ENCODE results near the gene MAFG. TPM values are rescaled to one million over a fixed set of nuclear protein-coding genes. Genes with fewer than 3 reads are reported as not detected.

The MAFG gene
- total and polyA plus RNA-seq, 2 donors (not counting 3 experiments of a cell fraction or from before 2014, with no cell fraction given), result 27.6 to 35.0 TPM

- no peak for DNase-seq (ENCODE audit: low read depth, low spot score)
- BruUV-seq (replicated peaks), result no TSS peak
- peak; percentile 82 for FAIRE-seq
These were observed 17.3 kb downstream of the MAFG start for GRCh38 chr17:81909966-81910839.

GRCh38 chr17:81909231-81909630 lies 18.3 kb downstream of the MAFG start:
- POLR2A ChIA-PET, result no interaction called here
- no peak overlapping the region for H3K4me3 ChIP-seq (replicated peaks in 1 of 3; ENCODE audit: insufficient read depth in 1 of 3, low read depth in 1 of 3, low read length in 3 of 3)
- DNase-seq (ENCODE audit: low read depth, low spot score), result no peak
- no TSS peak for BruUV-seq (replicated peaks)
- no peaks in the 10 kb centered on the region for H3K79me2 ChIP-seq (ENCODE audit: control insufficient read depth, insufficient read depth, low read length)
- H3K9me3 ChIP-seq (replicated peaks; ENCODE audit: control insufficient read depth, insufficient read depth, low read length), result no peaks in the 10 kb centered on the region
- no peak for FAIRE-seq
- H3K4me2 ChIP-seq (ENCODE audit: insufficient read depth, low read length), result no peak overlapping the region
- H3K27ac ChIP-seq (ENCODE audit: insufficient read depth, low read depth, low read length), result no peak overlapping the region
- TF ChIP-seq JUN (IDR thresholded peaks at IDR 0.05; ENCODE audit: borderline replicate concordance, insufficient read depth, insufficient read length, low read depth), result no peak
- no peak for TF ChIP-seq EZH2 (IDR thresholded peaks at IDR 0.05; ENCODE audit: borderline replicate concordance, low read depth, low read length, severe bottlenecking)
- TF ChIP-seq POLR2A (IDR thresholded peaks at IDR 0.05; ENCODE audit: low read depth, low read length), result no peak
- TF ChIP-seq CTCF (IDR thresholded peaks at IDR 0.05; ENCODE audit: extremely low read depth in 1 of 2, insufficient read depth in 1 of 2, low read depth in 1 of 2, low read length in 2 of 2), result no peak
- TF ChIP-seq FOS (IDR thresholded peaks at IDR 0.05; ENCODE audit: borderline replicate concordance, insufficient read depth, low read length), result no peak
- TF ChIP-seq, protein P1, sequence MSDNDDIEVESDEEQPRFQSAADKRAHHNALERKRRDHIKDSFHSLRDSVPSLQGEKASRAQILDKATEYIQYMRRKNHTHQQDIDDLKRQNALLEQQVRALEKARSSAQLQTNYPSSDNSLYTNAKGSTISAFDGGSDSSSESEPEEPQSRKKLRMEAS (IDR thresholded peaks at IDR 0.05; ENCODE audit: insufficient read depth, insufficient read length), result no peak
- no peak for TF ChIP-seq GATA2 (IDR thresholded peaks at IDR 0.05; ENCODE audit: insufficient read depth, insufficient read length, low read depth, low read length)
- TF ChIP-seq MYC (IDR thresholded peaks at IDR 0.05; ENCODE audit: low read depth, low read length), result no peak
- TF ChIP-seq POLR2AphosphoS5 (IDR thresholded peaks at IDR 0.05; ENCODE audit: insufficient read depth, low read depth, low read length), result no peak
- no peak overlapping the region for H3K9ac ChIP-seq (replicated peaks; ENCODE audit: extremely low read depth, insufficient read depth, low read length)
- dilution Hi-C loops (cut with MboI; ENCODE audit: extremely low pct_ligation_motif_present, low sequenced_read_pairs), result no loop called here
- H3K27me3 ChIP-seq (ENCODE audit: control insufficient read depth in 2 of 2, insufficient read depth in 2 of 2, low read length in 2 of 2), result no peaks in the 10 kb centered on the region
- no peak overlapping the region for H2AFZ ChIP-seq (ENCODE audit: low read depth, low read length)
- H3K9me1 ChIP-seq (replicated peaks; ENCODE audit: control insufficient read depth, extremely low read depth, insufficient read depth, low read length), result no peaks in the 10 kb centered on the region
- H3K4me1 ChIP-seq (ENCODE audit: control insufficient read depth, extremely low read depth, insufficient read depth, low read length), result peaks cover 6% of the 10 kb centered on the region
- intact Hi-C loops (cut with micrococcal nuclease), result no loop called here
- H3K36me3 ChIP-seq (ENCODE audit: control insufficient read depth in 2 of 2, extremely low read depth in 1 of 2, insufficient read depth in 2 of 2, low read length in 2 of 2), result peaks cover 7 to 12% of the 10 kb centered on the region in 2 experiments
- CTCF ChIA-PET, result interaction anchor here (1.7 kb wide), 1 partner anchor 15 kb away, joined by 4 read pairs; no protein-coding TSS in a partner anchor
- H4K20me1 ChIP-seq (replicated peaks; ENCODE audit: control insufficient read depth, extremely low read depth, insufficient read depth, low read length), result no peaks in the 10 kb centered on the region

More at GRCh38 chr17:81909966-81910839, 17.3 kb downstream of the MAFG start:
- Histone ChIP-seq H3K9ac (replicated peaks; ENCODE audit: extremely low read depth, insufficient read depth, low read length) (peak overlapping the region; percentile 32), H3K4me3 (replicated peaks in 1 of 3; ENCODE audit: insufficient read depth in 1 of 3, low read depth in 1 of 3, low read length in 3 of 3) (peak overlapping the region; percentile 56 to 72 (median 67)), H3K79me2 (ENCODE audit: control insufficient read depth, insufficient read depth, low read length) (no peaks in the 10 kb centered on the region), H3K9me1 (replicated peaks; ENCODE audit: control insufficient read depth, extremely low read depth, insufficient read depth, low read length) (no peaks in the 10 kb centered on the region), H3K36me3 (ENCODE audit: control insufficient read depth in 2 of 2, extremely low read depth in 1 of 2, insufficient read depth in 2 of 2, low read length in 2 of 2) (peaks cover 7 to 20% of the 10 kb centered on the region in 2 experiments), H3K9me3 (replicated peaks; ENCODE audit: control insufficient read depth, insufficient read depth, low read length) (no peaks in the 10 kb centered on the region), H3K4me1 (ENCODE audit: control insufficient read depth, extremely low read depth, insufficient read depth, low read length) (peaks cover 6% of the 10 kb centered on the region), H2AFZ (ENCODE audit: low read depth, low read length) (peak overlapping the region; percentile 9), H3K27ac (ENCODE audit: insufficient read depth, low read depth, low read length) (no peak overlapping the region), H4K20me1 (replicated peaks; ENCODE audit: control insufficient read depth, extremely low read depth, insufficient read depth, low read length) (no peaks in the 10 kb centered on the region), H3K4me2 (ENCODE audit: insufficient read depth, low read length) (peak overlapping the region; percentile 79), H3K27me3 (ENCODE audit: control insufficient read depth in 2 of 2, insufficient read depth in 2 of 2, low read length in 2 of 2) (no peaks in the 10 kb centered on the region)
- TF ChIP-seq, protein P1 (IDR thresholded peaks at IDR 0.05; ENCODE audit: insufficient read depth, insufficient read length), result no peak
- TF ChIP-seq JUN (IDR thresholded peaks at IDR 0.05; ENCODE audit: borderline replicate concordance, insufficient read depth, insufficient read length, low read depth) (no peak), GATA2 (IDR thresholded peaks at IDR 0.05; ENCODE audit: insufficient read depth, insufficient read length, low read depth, low read length) (peak; percentile 41), EZH2 (IDR thresholded peaks at IDR 0.05; ENCODE audit: borderline replicate concordance, low read depth, low read length, severe bottlenecking) (no peak), FOS (IDR thresholded peaks at IDR 0.05; ENCODE audit: borderline replicate concordance, insufficient read depth, low read length) (no peak)
- POLR2A ChIA-PET, result no interaction called here
- dilution Hi-C loops (cut with MboI; ENCODE audit: extremely low pct_ligation_motif_present, low sequenced_read_pairs), result no loop called here
- CTCF ChIA-PET, result interaction anchor here (1.7 kb wide), 1 partner anchor 16 kb away, joined by 4 read pairs; no protein-coding TSS in a partner anchor
- intact Hi-C loops (cut with micrococcal nuclease), result loop anchor here (2.0 kb wide), 2 partner anchors 19 to 39 kb away; partner anchors contain the start of genes ALYREF, ANAPC11 and ARHGDIA

Measured in endothelial cell of umbilical vein (primary cell).